Erythroblast (primary cell): ENCODE measurements around the gene DHRS4.
"Not testable (repeated sequence)": the region's sequence is repeated elsewhere in the genome, so short reads cannot be mapped to it uniquely, and the experiment has no call there.

Experiments used
- DNase-seq, 2 experiments: peaks; one replicate each; lab custom pipeline; 2025; lab: John Stamatoyannopoulos, UW
- GATA1 ChIP-seq: IDR thresholded peaks from 2 replicates; pipeline ENCODE4 v1.6.1; 2011; ENCODE audit warnings: low read depth, mild to moderate bottlenecking, control low read depth, low read length, moderate library complexity
- POLR2A ChIP-seq: IDR thresholded peaks from 2 replicates; pipeline ENCODE4 v1.6.1; 2011; ENCODE audit warnings: mild to moderate bottlenecking, low read length

Gene DHRS4

GRCh38 chr14:23932639-23933038 is 20.9 kb upstream of the DHRS4 start:
- TF ChIP-seq POLR2A (no peak), GATA1 (no peak)

GRCh38 chr14:23933108-23933741 is 20.3 kb upstream of the DHRS4 start:
- TF ChIP-seq GATA1 (no peak), POLR2A (no peak)
- no peak for DNase-seq

More at GRCh38 chr14:23932639-23933038, 20.9 kb upstream of the DHRS4 start:
- DNase-seq: peak; percentile 59 to 88

- TF ChIP-seq GATA1 (no peak), POLR2A (no peak)
- DNase-seq: no peak
Measured at GRCh38 chr14:23933742-23934128, 19.8 kb upstream of the DHRS4 start.

GRCh38 chr14:23935158-23935557 is 18.4 kb upstream of the DHRS4 start:
- TF ChIP-seq GATA1 (no peak), POLR2A (no peak)
- DNase-seq: no peak

GRCh38 chr14:23936084-23936829 is 17.3 kb upstream of the DHRS4 start:
- no peak for TF ChIP-seq GATA1
- TF ChIP-seq POLR2A: no peak
- DNase-seq: no peak

- DNase-seq: no peak
- TF ChIP-seq GATA1 (no peak), POLR2A (no peak)
Measured at GRCh38 chr14:23937203-23937602, 16.4 kb upstream of the DHRS4 start.

GRCh38 chr14:23938823-23939222 is 14.7 kb upstream of the DHRS4 start:
- no peak for DNase-seq
- TF ChIP-seq POLR2A (no peak), GATA1 (no peak)

GRCh38 chr14:23939607-23940326 is 13.8 kb upstream of the DHRS4 start:
- no peak for TF ChIP-seq POLR2A
- no peak for TF ChIP-seq GATA1
- peak in 1 of 2 experiments; percentile 41 for DNase-seq

- no peak for DNase-seq
- TF ChIP-seq GATA1 (no peak), POLR2A (no peak)
Measured at GRCh38 chr14:23941230-23941629, 12.3 kb upstream of the DHRS4 start.

GRCh38 chr14:23941669-23942068 is 11.9 kb upstream of the DHRS4 start:
- no peak for DNase-seq

GRCh38 chr14:23942587-23942986 is 11.0 kb upstream of the DHRS4 start:
- DNase-seq: no peak
- no peak for TF ChIP-seq GATA1
- TF ChIP-seq POLR2A: no peak

More at GRCh38 chr14:23941669-23942068, 11.9 kb upstream of the DHRS4 start:
- TF ChIP-seq POLR2A (no peak), GATA1 (no peak)

GRCh38 chr14:23949069-23949468 is 4.5 kb upstream of the DHRS4 start:
- DNase-seq: not testable (repeated sequence)

GRCh38 chr14:23950411-23951135 is 3.0 kb upstream of the DHRS4 start:
- TF ChIP-seq POLR2A: no peak
- no peak for TF ChIP-seq GATA1
- peak; percentile 35 to 72 for DNase-seq

GRCh38 chr14:23951136-23951466 is 2.5 kb upstream of the DHRS4 start:
- DNase-seq: not testable (repeated sequence)
